ENCODE measurements around the gene CDCP1.

CDCP1 gene

DNA sequence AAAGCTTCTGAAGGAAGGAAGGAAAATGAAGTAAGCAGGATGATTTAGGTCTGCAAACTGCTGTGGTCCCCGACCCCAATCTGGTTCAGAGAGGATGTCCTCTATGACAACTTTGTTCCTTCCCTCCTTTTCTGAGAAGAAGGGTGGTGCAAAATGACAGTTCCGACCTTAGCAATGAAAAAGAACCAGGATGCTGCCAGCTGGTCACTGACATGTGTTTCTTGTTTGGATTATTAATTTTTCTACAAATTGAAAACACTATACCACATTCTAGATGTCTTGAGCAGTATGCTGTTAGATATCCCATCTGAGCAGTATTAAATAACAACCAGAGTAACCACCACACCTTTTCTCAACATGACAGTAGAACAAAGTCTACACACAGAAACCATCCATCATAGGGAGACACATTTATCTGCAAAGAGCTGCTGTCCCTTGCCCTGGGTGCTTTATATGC is 27.5 kb downstream of the CDCP1 start:
- no peak for DNase-seq (ENCODE audit: low read depth)
- TF ChIP-seq CTCF (IDR thresholded peaks at IDR 0.05; ENCODE audit: low read depth, low read length), result no peak
- TF ChIP-seq POLR2A (IDR thresholded peaks at IDR 0.05; ENCODE audit: extremely low read depth, insufficient read length), result no peak
- TF ChIP-seq MAX (IDR thresholded peaks at IDR 0.05; ENCODE audit: low read depth, low read length), result no peak
- no peak for TF ChIP-seq MYC (IDR thresholded peaks at IDR 0.05; ENCODE audit: low read depth, low read length)
- no peak overlapping the region for H3K4me3 ChIP-seq (ENCODE audit: low read depth, low read length)

DNA sequence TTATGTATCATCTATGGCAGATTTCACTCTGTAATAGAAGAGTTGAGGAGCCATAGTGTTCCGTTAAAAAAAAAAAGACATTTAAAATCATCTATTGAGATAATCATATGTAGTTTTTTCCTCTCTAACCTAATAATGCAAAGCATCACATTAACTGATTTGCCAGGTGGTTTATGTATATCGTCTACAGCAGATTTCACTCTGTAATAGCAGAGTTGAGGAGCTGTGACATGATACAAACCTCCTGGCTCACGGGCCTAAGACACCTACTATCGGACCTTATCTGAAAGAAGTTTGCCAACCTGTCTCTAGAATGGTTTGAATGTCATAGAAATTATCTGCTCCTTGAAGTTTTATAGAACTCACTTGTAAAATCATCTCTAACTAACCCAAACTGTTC is 29.8 kb downstream of the CDCP1 start:
- no peak for DNase-seq (ENCODE audit: low read depth)
- no peak for TF ChIP-seq CTCF (IDR thresholded peaks at IDR 0.05; ENCODE audit: low read depth, low read length)
- no peak for TF ChIP-seq MYC (IDR thresholded peaks at IDR 0.05; ENCODE audit: low read depth, low read length)
- TF ChIP-seq POLR2A (IDR thresholded peaks at IDR 0.05; ENCODE audit: extremely low read depth, insufficient read length), result no peak
- no peak for TF ChIP-seq MAX (IDR thresholded peaks at IDR 0.05; ENCODE audit: low read depth, low read length)
- H3K4me3 ChIP-seq (ENCODE audit: low read depth, low read length), result no peak overlapping the region

GRCh38 chr3:45113625-45114050 is 32.5 kb downstream of the CDCP1 start:
- TF ChIP-seq MAX (IDR thresholded peaks at IDR 0.05; ENCODE audit: low read depth, low read length) (no peak), MYC (IDR thresholded peaks at IDR 0.05; ENCODE audit: low read depth, low read length) (no peak)
- DNase-seq (ENCODE audit: low read depth), result peak; percentile 36
- no peak overlapping the region for H3K4me3 ChIP-seq (ENCODE audit: low read depth, low read length)

GRCh38 chr3:45112939-45113338 is 33.2 kb downstream of the CDCP1 start:
- TF ChIP-seq MYC (IDR thresholded peaks at IDR 0.05; ENCODE audit: low read depth, low read length), result no peak
- no peak for TF ChIP-seq MAX (IDR thresholded peaks at IDR 0.05; ENCODE audit: low read depth, low read length)
- TF ChIP-seq CTCF (IDR thresholded peaks at IDR 0.05; ENCODE audit: low read depth, low read length), result no peak
- no peak for TF ChIP-seq POLR2A (IDR thresholded peaks at IDR 0.05; ENCODE audit: extremely low read depth, insufficient read length)
- no peak overlapping the region for H3K4me3 ChIP-seq (ENCODE audit: low read depth, low read length)
- DNase-seq (ENCODE audit: low read depth), result no peak

- TF ChIP-seq POLR2A (IDR thresholded peaks at IDR 0.05; ENCODE audit: extremely low read depth, insufficient read length), result no peak
- TF ChIP-seq CTCF (IDR thresholded peaks at IDR 0.05; ENCODE audit: low read depth, low read length), result no peak
- no peak for TF ChIP-seq MAX (IDR thresholded peaks at IDR 0.05; ENCODE audit: low read depth, low read length)
- no peak for TF ChIP-seq MYC (IDR thresholded peaks at IDR 0.05; ENCODE audit: low read depth, low read length)
- peak overlapping the region; percentile 64 for H3K4me3 ChIP-seq (ENCODE audit: low read depth, low read length)
- DNase-seq (ENCODE audit: low read depth), result no peak
These were observed 35.7 kb downstream of the CDCP1 start for GRCh38 chr3:45110509-45110833.

- TF ChIP-seq MAX (IDR thresholded peaks at IDR 0.05; ENCODE audit: low read depth, low read length), result no peak
- TF ChIP-seq POLR2A (IDR thresholded peaks at IDR 0.05; ENCODE audit: extremely low read depth, insufficient read length), result no peak
- no peak for TF ChIP-seq CTCF (IDR thresholded peaks at IDR 0.05; ENCODE audit: low read depth, low read length)
- TF ChIP-seq MYC (IDR thresholded peaks at IDR 0.05; ENCODE audit: low read depth, low read length), result no peak
- peak; percentile 90 for DNase-seq (ENCODE audit: low read depth)
- H3K4me3 ChIP-seq (ENCODE audit: low read depth, low read length), result peak overlapping the region; percentile 64
These were observed 36.2 kb downstream of the CDCP1 start for GRCh38 chr3:45109771-45110508.

Measured in NB4 (cell line).